ENCODE data around the gene SNAPC4. TPM values are rescaled to one million over a fixed set of nuclear protein-coding genes. Genes with fewer than 3 reads are reported as not detected.

The SNAPC4 gene
- total RNA-seq, 3 donors from 2014 or later, result 7.4 to 7.6 (median 7.6) TPM

- TF ChIP-seq, protein P1, sequence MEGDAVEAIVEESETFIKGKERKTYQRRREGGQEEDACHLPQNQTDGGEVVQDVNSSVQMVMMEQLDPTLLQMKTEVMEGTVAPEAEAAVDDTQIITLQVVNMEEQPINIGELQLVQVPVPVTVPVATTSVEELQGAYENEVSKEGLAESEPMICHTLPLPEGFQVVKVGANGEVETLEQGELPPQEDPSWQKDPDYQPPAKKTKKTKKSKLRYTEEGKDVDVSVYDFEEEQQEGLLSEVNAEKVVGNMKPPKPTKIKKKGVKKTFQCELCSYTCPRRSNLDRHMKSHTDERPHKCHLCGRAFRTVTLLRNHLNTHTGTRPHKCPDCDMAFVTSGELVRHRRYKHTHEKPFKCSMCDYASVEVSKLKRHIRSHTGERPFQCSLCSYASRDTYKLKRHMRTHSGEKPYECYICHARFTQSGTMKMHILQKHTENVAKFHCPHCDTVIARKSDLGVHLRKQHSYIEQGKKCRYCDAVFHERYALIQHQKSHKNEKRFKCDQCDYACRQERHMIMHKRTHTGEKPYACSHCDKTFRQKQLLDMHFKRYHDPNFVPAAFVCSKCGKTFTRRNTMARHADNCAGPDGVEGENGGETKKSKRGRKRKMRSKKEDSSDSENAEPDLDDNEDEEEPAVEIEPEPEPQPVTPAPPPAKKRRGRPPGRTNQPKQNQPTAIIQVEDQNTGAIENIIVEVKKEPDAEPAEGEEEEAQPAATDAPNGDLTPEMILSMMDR (IDR thresholded peaks at IDR 0.05), result no peak
- no peaks in the 10 kb centered on the region for H3K36me3 ChIP-seq (ENCODE audit: low read depth)
These were observed 34.7 kb upstream of the SNAPC4 start for GRCh38 chr9:136434580-136435169.

DNA sequence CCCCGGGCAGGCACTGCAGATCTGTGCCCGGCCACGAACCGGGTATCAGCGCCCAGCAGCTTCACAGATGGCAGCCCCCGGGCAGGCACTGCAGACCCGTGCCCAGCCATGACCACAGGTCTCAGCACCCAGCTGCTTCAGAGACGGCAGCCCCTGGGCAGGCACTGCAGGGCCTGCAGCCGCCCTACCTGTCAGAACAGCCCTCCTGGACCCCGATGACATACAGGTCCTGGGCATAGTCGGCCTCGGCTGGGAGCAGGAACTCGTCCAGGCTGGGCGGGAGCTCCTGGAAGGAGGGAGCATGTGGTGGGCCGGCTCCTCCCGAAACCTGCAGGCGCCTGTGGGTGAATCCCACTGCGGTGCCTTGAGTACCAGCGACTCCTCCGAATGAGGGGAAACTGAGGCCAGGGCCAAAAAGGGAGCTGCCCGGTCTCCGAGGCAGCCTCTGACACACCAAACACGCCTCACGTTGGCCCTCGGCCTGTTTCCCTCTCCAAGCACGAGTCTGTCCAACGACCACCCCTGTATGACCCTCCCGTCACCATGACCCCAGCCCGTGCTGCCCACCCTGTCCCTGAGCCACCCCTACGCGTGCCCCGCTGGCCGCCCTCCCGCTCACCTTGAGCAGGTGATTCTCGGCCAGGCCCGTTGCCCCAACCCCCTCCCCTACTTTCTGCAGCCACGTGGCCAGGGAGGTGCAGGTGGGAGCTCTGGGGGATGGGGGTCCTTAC lies 34.0 kb upstream of the SNAPC4 start:
- H3K4me3 ChIP-seq, result no peak overlapping the region
- no peak for DNase-seq
- no peak for ATAC-seq
- TF ChIP-seq, protein P1 (IDR thresholded peaks at IDR 0.05), result no peak
- no peaks in the 10 kb centered on the region for H3K36me3 ChIP-seq (ENCODE audit: low read depth)
- intact Hi-C loops (cut with DNase I, micrococcal nuclease), result no loop called here
- H3K9me3 ChIP-seq, result no peaks in the 10 kb centered on the region
- H3K4me1 ChIP-seq (ENCODE audit: low read depth), result peaks cover 19% of the 10 kb centered on the region

More at GRCh38 chr9:136434580-136435169, 34.7 kb upstream of the SNAPC4 start:
- intact Hi-C loops (cut with DNase I, micrococcal nuclease), result no loop called here
- DNase-seq (no peak), ATAC-seq (no peak)
- Histone ChIP-seq H3K4me1 (ENCODE audit: low read depth) (peaks cover 19% of the 10 kb centered on the region), H3K9me3 (no peaks in the 10 kb centered on the region), H3K4me3 (no peak overlapping the region)

DNA sequence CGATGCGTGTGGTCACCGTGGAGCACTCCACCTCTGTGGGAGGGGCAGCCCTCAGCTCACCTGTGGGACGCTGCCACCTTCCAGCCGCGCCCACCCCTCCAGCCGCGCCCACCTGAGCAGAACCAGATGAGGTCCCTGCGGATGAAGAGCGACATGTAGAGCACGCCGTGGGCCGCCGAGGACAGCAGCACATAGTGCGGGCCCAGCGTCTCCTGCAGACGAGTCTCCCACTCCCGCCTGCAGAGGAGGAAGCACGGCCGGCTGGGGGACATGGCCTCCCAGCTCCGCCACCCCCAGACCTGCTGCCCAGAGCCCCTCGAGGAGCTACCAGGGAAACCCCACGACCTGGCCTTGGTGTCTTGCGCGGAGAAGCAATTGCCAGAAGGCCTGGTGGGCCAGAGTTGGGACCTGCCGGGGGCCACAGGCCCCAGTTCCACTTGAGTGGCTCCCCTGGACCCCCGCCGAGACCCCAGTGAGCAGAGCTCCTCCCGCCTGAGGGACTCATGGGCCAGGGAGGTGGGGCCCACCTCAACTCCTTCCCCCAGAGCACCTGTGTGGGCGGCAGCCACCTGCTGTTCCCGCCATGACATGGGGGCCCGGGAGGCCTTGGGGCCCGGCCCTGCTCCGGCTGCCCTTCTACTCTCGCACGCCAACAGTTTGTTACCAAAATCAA lies 33.2 kb upstream of the SNAPC4 start:
- no peak overlapping the region for H3K4me3 ChIP-seq
- TF ChIP-seq, protein P1 (IDR thresholded peaks at IDR 0.05), result no peak
- peaks cover 18% of the 10 kb centered on the region for H3K4me1 ChIP-seq (ENCODE audit: low read depth)
- intact Hi-C loops (cut with DNase I, micrococcal nuclease), result no loop called here
- ATAC-seq, result no peak
- DNase-seq, result no peak
- H3K36me3 ChIP-seq (ENCODE audit: low read depth), result no peaks in the 10 kb centered on the region
- H3K9me3 ChIP-seq, result no peaks in the 10 kb centered on the region

DNA sequence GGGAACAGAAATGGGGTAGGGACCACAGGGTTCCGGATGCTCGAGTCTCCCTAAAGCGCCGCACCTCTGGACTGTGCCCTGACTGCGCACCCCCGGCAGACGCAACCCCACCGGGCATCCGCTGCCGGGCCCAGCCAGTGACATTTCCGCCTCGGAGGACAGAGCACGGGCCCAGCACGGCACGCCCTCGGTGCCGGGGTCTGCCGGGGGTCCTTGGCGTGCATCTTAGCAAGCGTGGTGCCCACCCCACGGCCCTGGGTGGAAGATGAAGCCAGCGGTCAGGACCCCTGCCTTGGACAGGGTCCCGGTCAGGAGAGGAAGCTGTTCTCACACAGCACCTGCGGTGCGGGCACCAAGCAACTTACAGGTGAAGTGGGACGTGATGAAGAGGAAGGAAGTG lies 32.6 kb upstream of the SNAPC4 start:
- no peaks in the 10 kb centered on the region for H3K36me3 ChIP-seq (ENCODE audit: low read depth)
- TF ChIP-seq, protein P1 (IDR thresholded peaks at IDR 0.05), result no peak
- H3K9me3 ChIP-seq, result no peaks in the 10 kb centered on the region
- peaks cover 12% of the 10 kb centered on the region for H3K4me1 ChIP-seq (ENCODE audit: low read depth)
- DNase-seq, result no peak
- H3K4me3 ChIP-seq, result no peak overlapping the region
- ATAC-seq, result no peak
- intact Hi-C loops (cut with DNase I, micrococcal nuclease), result no loop called here

DNA sequence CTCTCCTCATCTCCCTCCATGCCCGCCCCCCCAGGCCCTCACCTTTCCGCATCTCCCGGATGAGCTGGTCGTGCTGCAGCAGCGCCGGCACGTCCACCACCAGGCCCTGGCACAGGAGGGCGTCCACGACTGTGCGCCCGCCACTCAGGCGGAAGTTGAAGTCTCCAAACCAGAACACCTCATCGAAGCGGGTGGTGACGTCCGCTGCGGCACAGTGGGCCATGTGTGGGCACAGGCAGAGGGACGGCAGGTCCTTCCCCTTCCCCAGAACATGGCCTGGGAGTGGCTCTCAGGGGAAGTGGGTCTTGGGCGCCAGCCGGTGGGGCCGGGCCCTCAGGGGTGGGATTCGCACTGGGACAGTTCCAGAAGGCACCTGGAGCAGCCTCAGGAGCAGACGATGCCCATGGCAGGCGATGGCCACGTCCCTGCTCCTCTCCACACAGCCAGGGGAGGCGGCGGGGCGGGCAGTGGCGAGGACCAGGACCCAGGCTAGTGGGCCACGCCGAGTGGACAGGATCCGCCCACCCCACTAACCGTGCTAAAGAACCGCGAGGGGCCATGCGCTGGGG lies 31.9 kb upstream of the SNAPC4 start:
- Histone ChIP-seq H3K4me1 (ENCODE audit: low read depth) (peaks cover 6% of the 10 kb centered on the region), H3K36me3 (ENCODE audit: low read depth) (no peaks in the 10 kb centered on the region), H3K4me3 (no peak overlapping the region), H3K9me3 (no peaks in the 10 kb centered on the region)
- TF ChIP-seq, protein P1 (IDR thresholded peaks at IDR 0.05), result no peak
- ATAC-seq (no peak), DNase-seq (no peak)
- intact Hi-C loops (cut with DNase I, micrococcal nuclease), result no loop called here
